Nephron (organoid): Measurements from ENCODE around the gene PTEN.

ENCODE experiments used
- H3K27ac Mint-ChIP-seq, 3 experiments: 2 replicates each; pipeline ENCODE4 v1.8.0; 2020; ENCODE audit warnings: mixed read lengths in 3 of 3, mild to moderate bottlenecking in 2 of 3, moderate library complexity in 1 of 3
- H3K27me3 Mint-ChIP-seq: 2 replicates; pipeline ENCODE4 v1.8.0; 2021; ENCODE audit warnings: low read depth, mild to moderate bottlenecking, moderate library complexity, mixed read lengths
- H3K36me3 Mint-ChIP-seq: 2 replicates; pipeline ENCODE4 v1.8.0; 2020; ENCODE audit warnings: low read depth, mixed read lengths
- H3K4me1 Mint-ChIP-seq: 2 replicates; pipeline ENCODE4 v1.8.0; 2020; ENCODE audit warnings: mixed read lengths
- H3K4me3 Mint-ChIP-seq, 3 experiments: 2 replicates each; pipeline ENCODE4 v1.8.0; 2020; ENCODE audit warnings: mild to moderate bottlenecking in 3 of 3, mixed read lengths in 3 of 3, moderate library complexity in 2 of 3
- H3K9me3 Mint-ChIP-seq: 2 replicates; pipeline ENCODE4 v1.8.0; 2020; ENCODE audit warnings: mixed read lengths
- TF ChIP-seq, protein P1 (sequence below), 3 experiments: fragments of 200-600 bp; sonication (generic); IDR thresholded peaks; one replicate each; pipeline ENCODE4 v1.5.0; 2021; ENCODE audit warnings: antibody characterized with exemption in 3 of 3; ENCODE audit not compliant: unreplicated experiment in 3 of 3

The PTEN gene

DNA sequence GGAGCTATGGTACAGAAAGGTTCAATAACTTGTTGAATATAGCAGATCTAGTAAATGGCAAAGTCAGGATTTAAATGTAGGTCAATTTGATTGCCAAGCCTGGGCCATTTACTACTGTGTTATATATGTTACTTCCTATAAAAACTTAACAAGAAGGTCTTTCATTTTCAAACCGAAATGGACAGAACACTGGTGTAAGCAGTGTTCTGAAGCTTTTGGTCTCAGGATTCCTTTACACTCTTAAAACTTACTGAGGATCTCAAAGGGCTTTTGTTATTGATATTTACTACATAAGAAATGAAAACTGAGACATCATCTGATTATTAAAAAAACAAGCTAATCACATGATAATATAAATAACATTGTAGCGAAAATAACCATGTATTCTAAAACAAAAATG lies 114.7 kb downstream of the PTEN start:
- Mint-ChIP-seq H3K27me3 (no peaks in the 10 kb centered on the region), H3K36me3 (no peaks in the 10 kb centered on the region), H3K4me3 (no peak overlapping the region), H3K9me3 (no peaks in the 10 kb centered on the region), H3K27ac (no peak overlapping the region), H3K4me1 (no peaks in the 10 kb centered on the region)
- TF ChIP-seq, protein P1, sequence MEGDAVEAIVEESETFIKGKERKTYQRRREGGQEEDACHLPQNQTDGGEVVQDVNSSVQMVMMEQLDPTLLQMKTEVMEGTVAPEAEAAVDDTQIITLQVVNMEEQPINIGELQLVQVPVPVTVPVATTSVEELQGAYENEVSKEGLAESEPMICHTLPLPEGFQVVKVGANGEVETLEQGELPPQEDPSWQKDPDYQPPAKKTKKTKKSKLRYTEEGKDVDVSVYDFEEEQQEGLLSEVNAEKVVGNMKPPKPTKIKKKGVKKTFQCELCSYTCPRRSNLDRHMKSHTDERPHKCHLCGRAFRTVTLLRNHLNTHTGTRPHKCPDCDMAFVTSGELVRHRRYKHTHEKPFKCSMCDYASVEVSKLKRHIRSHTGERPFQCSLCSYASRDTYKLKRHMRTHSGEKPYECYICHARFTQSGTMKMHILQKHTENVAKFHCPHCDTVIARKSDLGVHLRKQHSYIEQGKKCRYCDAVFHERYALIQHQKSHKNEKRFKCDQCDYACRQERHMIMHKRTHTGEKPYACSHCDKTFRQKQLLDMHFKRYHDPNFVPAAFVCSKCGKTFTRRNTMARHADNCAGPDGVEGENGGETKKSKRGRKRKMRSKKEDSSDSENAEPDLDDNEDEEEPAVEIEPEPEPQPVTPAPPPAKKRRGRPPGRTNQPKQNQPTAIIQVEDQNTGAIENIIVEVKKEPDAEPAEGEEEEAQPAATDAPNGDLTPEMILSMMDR (IDR thresholded peaks at IDR 0.05; ENCODE audit: unreplicated experiment in 3 of 3), result no peak

DNA sequence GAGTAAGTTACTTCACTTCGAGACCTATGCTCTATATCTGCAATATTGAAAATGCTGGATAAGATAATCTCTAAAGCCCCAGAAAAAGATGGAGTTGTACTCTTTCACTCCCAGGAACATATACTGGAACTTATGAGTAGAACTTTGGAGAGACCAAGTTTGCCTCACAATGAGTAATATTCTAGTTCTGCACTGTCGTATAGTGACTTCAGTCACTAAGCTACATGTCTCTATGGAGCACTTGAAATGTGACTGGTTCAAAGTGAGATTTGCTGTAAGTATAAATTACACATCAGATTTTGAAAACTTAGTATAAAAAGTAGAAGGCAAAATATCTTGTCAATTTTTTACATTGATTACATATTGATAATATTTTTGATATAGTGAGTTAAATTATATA lies 116.4 kb downstream of the PTEN start:
- TF ChIP-seq, protein P1 (IDR thresholded peaks at IDR 0.05; ENCODE audit: unreplicated experiment in 3 of 3), result no peak
- H3K9me3 Mint-ChIP-seq, result no peaks in the 10 kb centered on the region
- no peaks in the 10 kb centered on the region for H3K36me3 Mint-ChIP-seq
- no peaks in the 10 kb centered on the region for H3K4me1 Mint-ChIP-seq
- H3K27ac Mint-ChIP-seq, result no peak overlapping the region
- H3K4me3 Mint-ChIP-seq, result no peak overlapping the region
- H3K27me3 Mint-ChIP-seq, result no peaks in the 10 kb centered on the region

DNA sequence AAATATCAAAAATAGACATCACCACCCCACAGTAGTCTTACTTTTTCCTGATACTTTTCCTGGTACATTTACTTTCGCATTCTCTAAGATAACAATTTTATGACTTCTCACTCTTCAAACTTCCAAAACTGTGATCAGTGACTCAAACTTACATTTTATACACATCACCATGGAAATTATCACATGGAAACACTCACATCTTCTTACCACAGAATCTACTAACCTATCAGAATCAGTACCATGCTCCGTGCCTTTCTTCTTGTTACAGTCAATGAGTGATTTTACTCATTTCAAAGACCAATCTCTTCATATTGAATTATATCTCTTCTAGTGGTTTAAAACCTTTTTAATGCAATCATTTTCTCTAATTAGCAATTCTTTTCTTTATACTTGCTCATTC lies 120.3 kb downstream of the PTEN start:
- no peaks in the 10 kb centered on the region for H3K9me3 Mint-ChIP-seq
- H3K27ac Mint-ChIP-seq, result no peak overlapping the region
- TF ChIP-seq, protein P1 (IDR thresholded peaks at IDR 0.05; ENCODE audit: unreplicated experiment in 3 of 3), result no peak
- H3K36me3 Mint-ChIP-seq, result no peaks in the 10 kb centered on the region
- H3K4me1 Mint-ChIP-seq, result no peaks in the 10 kb centered on the region
- no peaks in the 10 kb centered on the region for H3K27me3 Mint-ChIP-seq
- no peak overlapping the region for H3K4me3 Mint-ChIP-seq

DNA sequence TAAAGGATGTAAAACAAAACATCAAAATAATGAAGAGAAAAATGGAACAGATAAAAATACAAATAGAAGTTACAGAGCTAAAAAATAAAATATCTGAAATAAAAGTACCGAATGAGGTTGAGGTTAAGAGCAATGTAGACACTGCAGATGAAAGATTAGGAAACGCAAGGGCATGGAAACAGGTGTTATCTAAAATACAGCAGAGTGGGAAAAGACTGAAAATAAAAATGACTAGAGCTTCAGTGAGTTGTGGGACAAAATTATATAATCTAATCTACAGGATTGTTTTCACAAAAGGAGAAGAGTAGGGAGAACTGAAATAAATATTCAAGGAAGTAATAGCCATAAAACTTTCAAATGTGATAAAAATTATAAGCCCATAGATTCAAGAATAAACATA lies 123.8 kb downstream of the PTEN start:
- TF ChIP-seq, protein P1 (IDR thresholded peaks at IDR 0.05; ENCODE audit: unreplicated experiment in 3 of 3), result no peak
- H3K27ac Mint-ChIP-seq, result no peak overlapping the region
- no peaks in the 10 kb centered on the region for H3K4me1 Mint-ChIP-seq
- no peaks in the 10 kb centered on the region for H3K27me3 Mint-ChIP-seq
- no peak overlapping the region for H3K4me3 Mint-ChIP-seq
- H3K9me3 Mint-ChIP-seq, result no peaks in the 10 kb centered on the region
- H3K36me3 Mint-ChIP-seq, result no peaks in the 10 kb centered on the region

DNA sequence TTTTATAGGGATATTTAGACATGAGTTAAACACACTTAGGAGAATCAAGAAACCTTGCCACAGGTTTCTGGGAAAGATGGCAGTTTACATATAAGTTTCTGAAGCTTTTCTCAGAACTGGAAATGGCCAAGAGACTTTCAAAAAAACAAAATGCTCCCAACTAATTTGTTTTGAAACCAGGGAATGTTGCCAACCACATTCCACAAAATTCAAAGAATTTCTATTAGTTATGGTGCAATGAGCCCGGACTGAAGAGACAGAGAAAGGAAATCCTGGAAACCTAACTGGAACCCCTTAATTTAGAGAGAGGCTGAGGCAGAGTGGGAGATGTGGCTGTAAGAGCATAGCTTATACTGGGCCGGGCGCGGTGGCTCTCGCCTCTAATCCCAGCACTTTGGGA lies 128.5 kb downstream of the PTEN start:
- Mint-ChIP-seq H3K27ac (no peak overlapping the region), H3K36me3 (no peaks in the 10 kb centered on the region), H3K9me3 (no peaks in the 10 kb centered on the region), H3K4me1 (no peaks in the 10 kb centered on the region), H3K27me3 (no peaks in the 10 kb centered on the region), H3K4me3 (no peak overlapping the region)
- TF ChIP-seq, protein P1 (IDR thresholded peaks at IDR 0.05; ENCODE audit: unreplicated experiment in 3 of 3), result no peak

DNA sequence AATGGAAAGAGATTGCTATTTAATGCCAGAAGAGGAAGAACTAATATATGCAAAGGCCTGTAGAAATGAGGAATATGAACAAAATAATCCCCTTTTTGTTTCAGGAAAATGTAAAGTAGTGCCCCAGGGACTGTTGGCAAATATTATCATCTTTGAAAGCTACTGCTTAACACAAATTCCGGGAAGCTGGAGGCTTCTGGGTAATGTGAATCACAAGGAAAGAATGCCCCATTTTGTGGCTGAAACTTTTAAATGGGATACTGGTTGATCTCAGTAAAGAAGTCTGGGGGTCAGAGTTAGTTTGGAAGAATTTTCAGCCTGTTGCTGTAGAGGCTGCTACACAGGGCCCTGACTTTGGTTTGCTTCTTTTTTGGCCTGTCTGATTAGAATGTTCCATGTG lies 141.0 kb downstream of the PTEN start:
- TF ChIP-seq, protein P1 (IDR thresholded peaks at IDR 0.05; ENCODE audit: unreplicated experiment in 3 of 3), result no peak
- Mint-ChIP-seq H3K27ac (no peak overlapping the region), H3K9me3 (no peaks in the 10 kb centered on the region), H3K4me3 (no peak overlapping the region), H3K4me1 (no peaks in the 10 kb centered on the region), H3K36me3 (no peaks in the 10 kb centered on the region), H3K27me3 (no peaks in the 10 kb centered on the region)
